ENCODE results near the gene FECH.

Gene FECH

GRCh38 chr18:57583297-57583835 lies 3.1 kb downstream of the FECH start:
- Histone ChIP-seq H3K27ac (ENCODE audit: low read depth, low read length, poor library complexity, severe bottlenecking) (no peak overlapping the region), H2AFZ (ENCODE audit: low read length) (no peak overlapping the region), H3K27me3 (ENCODE audit: insufficient read depth, low read length) (no peaks in the 10 kb centered on the region), H3K9me2 (ENCODE audit: low read depth, low read length) (no peaks in the 10 kb centered on the region), H3K4me1 (ENCODE audit: insufficient read depth, low read length, severe bottlenecking) (peaks cover 48% of the 10 kb centered on the region), H3K9me3 (ENCODE audit: low read length) (no peaks in the 10 kb centered on the region), H3K4me3 (ENCODE audit: low read depth, low read length, poor library complexity, severe bottlenecking) (no peak overlapping the region), H3K79me2 (ENCODE audit: insufficient read depth, low read length) (peaks cover 6% of the 10 kb centered on the region; the same call in 1 of the 2 replicates), H3K36me3 (ENCODE audit: insufficient read depth, low read length) (peaks cover 8% of the 10 kb centered on the region; the same call in 1 of the 2 replicates), H4K20me1 (ENCODE audit: insufficient read depth, low read length) (no peaks in the 10 kb centered on the region), H3K9ac (ENCODE audit: low read length) (no peak overlapping the region), H3K4me2 (ENCODE audit: low read length) (no peak overlapping the region), H3F3A (ENCODE audit: insufficient read depth, low read length) (no peaks in the 10 kb centered on the region)
- no peak for TF ChIP-seq CTCF (IDR thresholded peaks at IDR 0.05; ENCODE audit: low read length)
- TF ChIP-seq EZH2 (IDR thresholded peaks at IDR 0.05; ENCODE audit: borderline replicate concordance, low read length), result no peak

GRCh38 chr18:57581301-57581934 lies 5.1 kb downstream of the FECH start:
- H3K9me2 ChIP-seq (ENCODE audit: low read depth, low read length), result no peaks in the 10 kb centered on the region
- H3K79me2 ChIP-seq (ENCODE audit: insufficient read depth, low read length), result peaks cover 6% of the 10 kb centered on the region; the same call in 1 of the 2 replicates
- TF ChIP-seq CTCF (IDR thresholded peaks at IDR 0.05; ENCODE audit: low read length) (no peak), EZH2 (IDR thresholded peaks at IDR 0.05; ENCODE audit: borderline replicate concordance, low read length) (no peak)
- H3K4me1 ChIP-seq (ENCODE audit: insufficient read depth, low read length, severe bottlenecking), result peaks cover 44% of the 10 kb centered on the region
- no peaks in the 10 kb centered on the region for H3K27me3 ChIP-seq (ENCODE audit: insufficient read depth, low read length)
- H3K4me3 ChIP-seq (ENCODE audit: low read depth, low read length, poor library complexity, severe bottlenecking), result no peak overlapping the region
- no peaks in the 10 kb centered on the region for H4K20me1 ChIP-seq (ENCODE audit: insufficient read depth, low read length)
- peaks cover 22% of the 10 kb centered on the region for H3K36me3 ChIP-seq (ENCODE audit: insufficient read depth, low read length)
- H3K4me2 ChIP-seq (ENCODE audit: low read length), result peak overlapping the region; percentile 28; the same call in 1 of the 2 replicates
- H3F3A ChIP-seq (ENCODE audit: insufficient read depth, low read length), result no peaks in the 10 kb centered on the region
- H2AFZ ChIP-seq (ENCODE audit: low read length), result no peak overlapping the region
- H3K9me3 ChIP-seq (ENCODE audit: low read length), result no peaks in the 10 kb centered on the region
- H3K9ac ChIP-seq (ENCODE audit: low read length), result no peak overlapping the region
- H3K27ac ChIP-seq (ENCODE audit: low read depth, low read length, poor library complexity, severe bottlenecking), result peak overlapping the region; percentile 68

GRCh38 chr18:57579934-57580333 lies 6.6 kb downstream of the FECH start:
- Histone ChIP-seq H3K9me2 (ENCODE audit: low read depth, low read length) (no peaks in the 10 kb centered on the region), H3K79me2 (ENCODE audit: insufficient read depth, low read length) (peaks cover 5% of the 10 kb centered on the region; the same call in 1 of the 2 replicates), H3K4me1 (ENCODE audit: insufficient read depth, low read length, severe bottlenecking) (peaks cover 34% of the 10 kb centered on the region), H3K4me3 (ENCODE audit: low read depth, low read length, poor library complexity, severe bottlenecking) (peak overlapping the region; percentile 10), H3K4me2 (ENCODE audit: low read length) (peak overlapping the region; percentile 28; the same call in 1 of the 2 replicates), H2AFZ (ENCODE audit: low read length) (no peak overlapping the region), H3K27ac (ENCODE audit: low read depth, low read length, poor library complexity, severe bottlenecking) (peak overlapping the region; percentile 68), H3F3A (ENCODE audit: insufficient read depth, low read length) (no peaks in the 10 kb centered on the region), H3K9me3 (ENCODE audit: low read length) (no peaks in the 10 kb centered on the region), H3K27me3 (ENCODE audit: insufficient read depth, low read length) (no peaks in the 10 kb centered on the region), H3K36me3 (ENCODE audit: insufficient read depth, low read length) (peaks cover 36% of the 10 kb centered on the region), H3K9ac (ENCODE audit: low read length) (no peak overlapping the region; the same call in 1 of the 2 replicates), H4K20me1 (ENCODE audit: insufficient read depth, low read length) (no peaks in the 10 kb centered on the region)
- no peak for TF ChIP-seq EZH2 (IDR thresholded peaks at IDR 0.05; ENCODE audit: borderline replicate concordance, low read length)
- TF ChIP-seq CTCF (IDR thresholded peaks at IDR 0.05; ENCODE audit: low read length), result no peak

Data from OCI-LY1 (cell line).